HEK293 (cell line): ENCODE results near the gene TCAP.

Source experiments
- GLI2 ChIP-seq: fragments of 450-650 bp; formaldehyde crosslinking; IDR thresholded peaks from 2 replicates; pipeline ENCODE4; 2017; ENCODE audit warnings: missing biosample characterization, missing genetic modification characterization, low read depth, borderline replicate concordance
- KLF7 ChIP-seq: fragments of 450-650 bp; formaldehyde crosslinking; IDR thresholded peaks from 2 replicates; pipeline ENCODE4 v1.5.1; 2016; ENCODE audit warnings: missing biosample characterization, missing genetic modification characterization, borderline replicate concordance
- OVOL3 ChIP-seq: fragments of 450-650 bp; formaldehyde crosslinking; IDR thresholded peaks from 2 replicates; pipeline ENCODE4 v1.5.1; 2016; ENCODE audit warnings: missing biosample characterization, missing genetic modification characterization
- PRDM2 ChIP-seq: fragments of 450-650 bp; formaldehyde crosslinking; IDR thresholded peaks from 2 replicates; pipeline ENCODE4 v1.5.1; 2016; ENCODE audit warnings: missing biosample characterization, missing genetic modification characterization, borderline replicate concordance
- SP2 ChIP-seq: fragments of 450-650 bp; formaldehyde crosslinking; IDR thresholded peaks from 2 replicates; pipeline ENCODE4 v1.5.1; 2016; ENCODE audit warnings: missing biosample characterization, missing genetic modification characterization
- ZBTB1 ChIP-seq: fragments of 450-650 bp; formaldehyde crosslinking; IDR thresholded peaks from 2 replicates; pipeline ENCODE4 v1.5.1; 2016; ENCODE audit warnings: missing biosample characterization, missing genetic modification characterization
- ZBTB21 ChIP-seq: fragments of 450-650 bp; formaldehyde crosslinking; IDR thresholded peaks from 2 replicates; pipeline ENCODE4 v1.5.1; 2017; ENCODE audit warnings: missing biosample characterization, missing genetic modification characterization
- ZBTB44 ChIP-seq: fragments of 450-650 bp; IDR thresholded peaks from 2 replicates; pipeline ENCODE4 v1.5.1; 2018; ENCODE audit warnings: missing biosample characterization, mild to moderate bottlenecking, missing genetic modification characterization
- ZBTB49 ChIP-seq: fragments of 450-650 bp; formaldehyde crosslinking; IDR thresholded peaks from 2 replicates; pipeline ENCODE4 v1.5.1; 2016; ENCODE audit warnings: missing biosample characterization, missing genetic modification characterization, low read depth
- ZNF175 ChIP-seq: fragments of 450-650 bp; formaldehyde crosslinking; IDR thresholded peaks from 2 replicates; pipeline ENCODE4 v1.5.1; 2016; ENCODE audit warnings: missing biosample characterization, missing genetic modification characterization
- ZNF19 ChIP-seq: fragments of 450-650 bp; formaldehyde crosslinking; IDR thresholded peaks from 2 replicates; pipeline ENCODE4; 2016; ENCODE audit warnings: missing biosample characterization, missing genetic modification characterization, low read depth
- ZNF223 ChIP-seq: fragments of 450-650 bp; formaldehyde crosslinking; IDR thresholded peaks from 2 replicates; pipeline ENCODE4 v1.5.1; 2016; ENCODE audit warnings: missing biosample characterization, missing genetic modification characterization
- ZNF302 ChIP-seq: fragments of 450-650 bp; formaldehyde crosslinking; IDR thresholded peaks from 2 replicates; pipeline ENCODE4 v1.5.1; 2016; ENCODE audit warnings: missing biosample characterization, missing genetic modification characterization, low read depth
- ZNF335 ChIP-seq: fragments of 450-650 bp; formaldehyde crosslinking; conservative IDR thresholded peaks from 2 replicates; pipeline ENCODE4 v1.5.1; 2016; ENCODE audit warnings: missing biosample characterization, missing genetic modification characterization
- ZNF398 ChIP-seq: fragments of 450-650 bp; formaldehyde crosslinking; IDR thresholded peaks from 2 replicates; pipeline ENCODE4 v1.5.1; 2017; ENCODE audit warnings: missing biosample characterization, missing genetic modification characterization
- ZNF544 ChIP-seq: fragments of 450-650 bp; formaldehyde crosslinking; IDR thresholded peaks from 2 replicates; pipeline ENCODE4 v1.5.0; 2017; ENCODE audit warnings: missing biosample characterization, missing genetic modification characterization
- ZNF654 ChIP-seq: fragments of 450-650 bp; formaldehyde crosslinking; IDR thresholded peaks from 2 replicates; pipeline ENCODE4 v1.5.1; 2016; ENCODE audit warnings: low read depth, missing biosample characterization, missing genetic modification characterization
- ZNF777 ChIP-seq: fragments of 450-650 bp; formaldehyde crosslinking; IDR thresholded peaks from 2 replicates; pipeline ENCODE4 v1.5.1; 2017; ENCODE audit warnings: missing biosample characterization, missing genetic modification characterization, borderline replicate concordance
- ZNF792 ChIP-seq: fragments of 450-650 bp; formaldehyde crosslinking; IDR thresholded peaks from 2 replicates; pipeline ENCODE4 v1.5.1; 2016; ENCODE audit warnings: missing biosample characterization, missing genetic modification characterization
- TF ChIP-seq, protein P1 (sequence below): fragments of 450-650 bp; formaldehyde crosslinking; IDR thresholded peaks from 2 replicates; pipeline ENCODE4 v1.5.1; 2017; ENCODE audit warnings: missing biosample characterization, missing genetic modification characterization
- TF ChIP-seq, protein P2 (sequence below): fragments of 450-650 bp; formaldehyde crosslinking; IDR thresholded peaks from 2 replicates; pipeline ENCODE4 v1.5.1; 2016; ENCODE audit warnings: missing biosample characterization, missing genetic modification characterization
- TF ChIP-seq, protein P3 (sequence below): fragments of 450-650 bp; formaldehyde crosslinking; IDR thresholded peaks from 2 replicates; pipeline ENCODE4 v1.5.1; 2017; ENCODE audit warnings: missing biosample characterization, missing genetic modification characterization

Gene TCAP

DNA sequence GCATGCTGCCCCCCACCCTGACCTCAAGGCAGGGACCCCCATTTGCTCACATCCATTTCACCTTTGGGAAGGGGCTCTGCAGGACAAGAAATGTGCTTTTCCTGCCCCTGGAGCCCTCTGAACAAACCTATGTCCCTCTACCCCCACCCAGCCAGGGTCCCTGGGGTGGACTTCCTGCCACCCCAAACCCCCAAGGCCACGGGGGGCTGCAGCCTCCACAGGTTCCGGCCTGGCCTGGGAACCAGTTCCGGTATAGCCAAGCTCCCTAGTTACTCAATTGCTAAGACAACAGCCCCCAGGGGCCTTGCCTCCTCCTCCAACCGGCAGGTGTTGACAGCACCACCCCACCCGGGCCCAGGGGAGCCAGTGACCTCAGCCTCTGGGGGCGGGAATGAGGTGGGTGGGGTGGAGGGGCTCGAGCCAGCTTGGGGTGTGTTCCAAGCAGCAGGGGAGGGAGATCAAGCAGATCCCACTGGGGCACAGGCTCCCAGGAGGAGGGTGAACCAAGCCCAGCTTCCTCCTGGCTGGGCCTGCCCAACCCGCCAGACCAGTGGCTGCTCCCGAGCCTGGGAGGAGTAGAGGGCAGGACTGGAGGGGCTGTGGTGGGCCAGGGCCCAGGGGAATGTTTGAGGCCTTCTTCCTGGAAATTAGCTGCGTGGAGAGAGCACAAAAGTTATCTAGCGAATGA is 9.7 kb downstream of the TCAP start (continued):
- no peak for TF ChIP-seq PRDM2 (tag by site-specific recombination)
- TF ChIP-seq ZBTB1 (tag by site-specific recombination) = no peak
- TF ChIP-seq ZNF335 (tag by site-specific recombination) = no peak
- TF ChIP-seq ZNF792 (tag by site-specific recombination) = no peak
- TF ChIP-seq ZNF398 = peak; percentile 93
- no peak for TF ChIP-seq ZBTB44 (tag by site-specific recombination)
- peak; percentile 76 for TF ChIP-seq SP2
- TF ChIP-seq ZBTB21 (tag by site-specific recombination) = no peak
- TF ChIP-seq ZBTB49 (tag by site-specific recombination) = no peak
- no peak for TF ChIP-seq GLI2 (tag by site-specific recombination)
- TF ChIP-seq, protein P1, sequence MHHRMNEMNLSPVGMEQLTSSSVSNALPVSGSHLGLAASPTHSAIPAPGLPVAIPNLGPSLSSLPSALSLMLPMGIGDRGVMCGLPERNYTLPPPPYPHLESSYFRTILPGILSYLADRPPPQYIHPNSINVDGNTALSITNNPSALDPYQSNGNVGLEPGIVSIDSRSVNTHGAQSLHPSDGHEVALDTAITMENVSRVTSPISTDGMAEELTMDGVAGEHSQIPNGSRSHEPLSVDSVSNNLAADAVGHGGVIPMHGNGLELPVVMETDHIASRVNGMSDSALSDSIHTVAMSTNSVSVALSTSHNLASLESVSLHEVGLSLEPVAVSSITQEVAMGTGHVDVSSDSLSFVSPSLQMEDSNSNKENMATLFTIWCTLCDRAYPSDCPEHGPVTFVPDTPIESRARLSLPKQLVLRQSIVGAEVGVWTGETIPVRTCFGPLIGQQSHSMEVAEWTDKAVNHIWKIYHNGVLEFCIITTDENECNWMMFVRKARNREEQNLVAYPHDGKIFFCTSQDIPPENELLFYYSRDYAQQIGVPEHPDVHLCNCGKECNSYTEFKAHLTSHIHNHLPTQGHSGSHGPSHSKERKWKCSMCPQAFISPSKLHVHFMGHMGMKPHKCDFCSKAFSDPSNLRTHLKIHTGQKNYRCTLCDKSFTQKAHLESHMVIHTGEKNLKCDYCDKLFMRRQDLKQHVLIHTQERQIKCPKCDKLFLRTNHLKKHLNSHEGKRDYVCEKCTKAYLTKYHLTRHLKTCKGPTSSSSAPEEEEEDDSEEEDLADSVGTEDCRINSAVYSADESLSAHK (tag by site-specific recombination) = no peak
- TF ChIP-seq ZNF544 = no peak
- no peak for TF ChIP-seq OVOL3
- no peak for TF ChIP-seq ZNF223 (tag by site-specific recombination)
- TF ChIP-seq ZNF175 (tag by site-specific recombination) = no peak
- TF ChIP-seq, protein P2, sequence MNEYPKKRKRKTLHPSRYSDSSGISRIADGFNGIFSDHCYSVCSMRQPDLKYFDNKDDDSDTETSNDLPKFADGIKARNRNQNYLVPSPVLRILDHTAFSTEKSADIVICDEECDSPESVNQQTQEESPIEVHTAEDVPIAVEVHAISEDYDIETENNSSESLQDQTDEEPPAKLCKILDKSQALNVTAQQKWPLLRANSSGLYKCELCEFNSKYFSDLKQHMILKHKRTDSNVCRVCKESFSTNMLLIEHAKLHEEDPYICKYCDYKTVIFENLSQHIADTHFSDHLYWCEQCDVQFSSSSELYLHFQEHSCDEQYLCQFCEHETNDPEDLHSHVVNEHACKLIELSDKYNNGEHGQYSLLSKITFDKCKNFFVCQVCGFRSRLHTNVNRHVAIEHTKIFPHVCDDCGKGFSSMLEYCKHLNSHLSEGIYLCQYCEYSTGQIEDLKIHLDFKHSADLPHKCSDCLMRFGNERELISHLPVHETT (tag by site-specific recombination) = no peak
- TF ChIP-seq, protein P3, sequence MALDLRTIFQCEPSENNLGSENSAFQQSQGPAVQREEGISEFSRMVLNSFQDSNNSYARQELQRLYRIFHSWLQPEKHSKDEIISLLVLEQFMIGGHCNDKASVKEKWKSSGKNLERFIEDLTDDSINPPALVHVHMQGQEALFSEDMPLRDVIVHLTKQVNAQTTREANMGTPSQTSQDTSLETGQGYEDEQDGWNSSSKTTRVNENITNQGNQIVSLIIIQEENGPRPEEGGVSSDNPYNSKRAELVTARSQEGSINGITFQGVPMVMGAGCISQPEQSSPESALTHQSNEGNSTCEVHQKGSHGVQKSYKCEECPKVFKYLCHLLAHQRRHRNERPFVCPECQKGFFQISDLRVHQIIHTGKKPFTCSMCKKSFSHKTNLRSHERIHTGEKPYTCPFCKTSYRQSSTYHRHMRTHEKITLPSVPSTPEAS (tag by site-specific recombination) = no peak
- no peak for TF ChIP-seq ZNF19
- no peak for TF ChIP-seq ZNF777
- TF ChIP-seq KLF7 (tag by site-specific recombination) = no peak
- TF ChIP-seq ZNF302 = no peak
- no peak for TF ChIP-seq ZNF654
